ENCODE measurements around the gene SLC46A1. TPM values are rescaled to one million over a fixed set of nuclear protein-coding genes. Genes with fewer than 3 reads are reported as not detected.

SLC46A1 gene
- total RNA-seq, 1 donor from 2014 or later = 5.3 TPM

DNA sequence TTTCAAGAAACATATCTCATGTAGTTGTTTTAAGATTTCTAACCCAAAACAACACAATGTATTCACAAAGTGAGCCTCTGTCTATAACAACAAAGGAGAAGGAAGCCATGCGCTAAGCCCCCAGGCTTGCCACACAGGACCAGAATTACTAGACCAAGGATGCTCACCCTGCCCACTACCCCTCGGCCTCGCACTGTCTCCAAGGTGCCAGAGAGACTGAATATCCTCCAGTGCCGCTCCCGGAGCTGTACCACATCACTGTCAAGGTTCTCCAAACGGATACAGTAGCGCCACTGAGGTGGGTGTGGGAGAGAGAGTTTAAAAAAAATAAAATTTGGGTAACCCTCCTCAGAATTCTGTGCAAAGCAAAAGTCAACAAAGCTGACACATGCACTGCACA, 55.7 kb downstream of the SLC46A1 start:
- Mint-ChIP-seq H3K36me3 (ENCODE audit: low read depth, unreplicated experiment) (peaks cover 55% of the 10 kb centered on the region), H3K4me3 (ENCODE audit: unreplicated experiment) (no peak overlapping the region), H3K9me3 (ENCODE audit: unreplicated experiment) (no peaks in the 10 kb centered on the region), H3K27ac (ENCODE audit: unreplicated experiment) (no peak overlapping the region), H3K4me1 (ENCODE audit: unreplicated experiment) (no peaks in the 10 kb centered on the region), H3K27me3 (ENCODE audit: unreplicated experiment) (peaks cover 4% of the 10 kb centered on the region)
- TF ChIP-seq, protein P1, sequence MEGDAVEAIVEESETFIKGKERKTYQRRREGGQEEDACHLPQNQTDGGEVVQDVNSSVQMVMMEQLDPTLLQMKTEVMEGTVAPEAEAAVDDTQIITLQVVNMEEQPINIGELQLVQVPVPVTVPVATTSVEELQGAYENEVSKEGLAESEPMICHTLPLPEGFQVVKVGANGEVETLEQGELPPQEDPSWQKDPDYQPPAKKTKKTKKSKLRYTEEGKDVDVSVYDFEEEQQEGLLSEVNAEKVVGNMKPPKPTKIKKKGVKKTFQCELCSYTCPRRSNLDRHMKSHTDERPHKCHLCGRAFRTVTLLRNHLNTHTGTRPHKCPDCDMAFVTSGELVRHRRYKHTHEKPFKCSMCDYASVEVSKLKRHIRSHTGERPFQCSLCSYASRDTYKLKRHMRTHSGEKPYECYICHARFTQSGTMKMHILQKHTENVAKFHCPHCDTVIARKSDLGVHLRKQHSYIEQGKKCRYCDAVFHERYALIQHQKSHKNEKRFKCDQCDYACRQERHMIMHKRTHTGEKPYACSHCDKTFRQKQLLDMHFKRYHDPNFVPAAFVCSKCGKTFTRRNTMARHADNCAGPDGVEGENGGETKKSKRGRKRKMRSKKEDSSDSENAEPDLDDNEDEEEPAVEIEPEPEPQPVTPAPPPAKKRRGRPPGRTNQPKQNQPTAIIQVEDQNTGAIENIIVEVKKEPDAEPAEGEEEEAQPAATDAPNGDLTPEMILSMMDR (IDR thresholded peaks at IDR 0.05; ENCODE audit: unreplicated experiment) = no peak
- no peak for DNase-seq (ENCODE audit: low spot score)

DNA sequence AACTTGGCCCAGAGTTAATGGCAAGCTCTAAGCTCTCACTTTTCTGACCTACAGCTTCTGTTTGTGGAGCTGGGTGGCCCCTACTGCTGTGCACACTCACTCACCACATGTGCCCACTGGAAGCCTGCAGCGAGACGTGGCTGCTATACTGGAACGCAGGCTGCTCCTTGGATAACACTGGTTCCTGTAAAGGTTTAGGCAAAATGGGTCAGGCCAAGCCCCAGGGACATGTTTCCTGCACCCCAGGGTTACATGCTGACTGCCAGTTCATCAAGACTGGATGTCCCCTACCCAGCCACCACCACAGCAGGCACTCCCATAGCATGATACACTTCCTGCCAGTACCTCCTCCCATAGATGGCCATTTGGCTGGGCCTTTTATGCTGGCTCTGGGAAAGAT, 57.0 kb downstream of the SLC46A1 start:
- peaks cover 4% of the 10 kb centered on the region for H3K27me3 Mint-ChIP-seq (ENCODE audit: unreplicated experiment)
- DNase-seq (ENCODE audit: low spot score) = no peak
- no peak overlapping the region for H3K4me3 Mint-ChIP-seq (ENCODE audit: unreplicated experiment)
- peaks cover 50% of the 10 kb centered on the region for H3K36me3 Mint-ChIP-seq (ENCODE audit: low read depth, unreplicated experiment)
- H3K4me1 Mint-ChIP-seq (ENCODE audit: unreplicated experiment) = no peaks in the 10 kb centered on the region
- TF ChIP-seq, protein P1 (IDR thresholded peaks at IDR 0.05; ENCODE audit: unreplicated experiment) = no peak
- peak overlapping the region; percentile 52 for H3K27ac Mint-ChIP-seq (ENCODE audit: unreplicated experiment)
- H3K9me3 Mint-ChIP-seq (ENCODE audit: unreplicated experiment) = no peaks in the 10 kb centered on the region

DNA sequence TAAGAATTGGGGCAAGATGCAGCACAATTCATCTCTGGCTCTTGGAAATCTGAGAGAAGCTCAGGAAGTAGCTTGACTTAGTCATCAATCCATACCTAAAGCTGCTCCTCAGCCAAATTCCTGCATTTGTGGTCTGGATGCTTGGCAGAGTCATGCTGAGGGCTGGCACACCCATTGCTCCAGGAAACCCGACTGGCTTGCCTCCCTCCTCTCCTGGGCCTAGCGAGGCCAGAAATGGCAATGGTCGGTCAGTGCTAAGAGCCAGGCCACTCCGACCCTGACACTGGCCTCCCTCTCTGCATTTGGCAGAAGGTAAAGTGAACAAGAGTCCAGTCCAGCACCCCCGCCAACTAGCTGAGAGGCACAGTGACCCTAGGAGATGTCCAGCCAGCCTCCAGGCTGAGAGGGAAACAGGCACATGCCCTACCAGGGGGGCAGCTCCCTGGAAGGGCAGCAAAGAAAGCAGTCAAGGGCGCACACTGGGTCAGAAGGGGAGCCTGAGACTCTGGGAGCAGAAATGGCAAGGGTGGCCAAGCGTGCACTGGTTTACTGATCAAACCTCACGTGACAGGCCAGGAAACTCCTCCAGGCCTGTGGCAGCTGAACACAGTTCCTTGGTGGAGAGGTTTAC, 58.6 kb downstream of the SLC46A1 start:
- Mint-ChIP-seq H3K36me3 (ENCODE audit: low read depth, unreplicated experiment) (peaks cover 51% of the 10 kb centered on the region), H3K9me3 (ENCODE audit: unreplicated experiment) (no peaks in the 10 kb centered on the region), H3K4me3 (ENCODE audit: unreplicated experiment) (no peak overlapping the region), H3K27me3 (ENCODE audit: unreplicated experiment) (peaks cover 3% of the 10 kb centered on the region), H3K4me1 (ENCODE audit: unreplicated experiment) (no peaks in the 10 kb centered on the region), H3K27ac (ENCODE audit: unreplicated experiment) (no peak overlapping the region)
- TF ChIP-seq, protein P1 (IDR thresholded peaks at IDR 0.05; ENCODE audit: unreplicated experiment) = no peak
- no peak for DNase-seq (ENCODE audit: low spot score)

DNA sequence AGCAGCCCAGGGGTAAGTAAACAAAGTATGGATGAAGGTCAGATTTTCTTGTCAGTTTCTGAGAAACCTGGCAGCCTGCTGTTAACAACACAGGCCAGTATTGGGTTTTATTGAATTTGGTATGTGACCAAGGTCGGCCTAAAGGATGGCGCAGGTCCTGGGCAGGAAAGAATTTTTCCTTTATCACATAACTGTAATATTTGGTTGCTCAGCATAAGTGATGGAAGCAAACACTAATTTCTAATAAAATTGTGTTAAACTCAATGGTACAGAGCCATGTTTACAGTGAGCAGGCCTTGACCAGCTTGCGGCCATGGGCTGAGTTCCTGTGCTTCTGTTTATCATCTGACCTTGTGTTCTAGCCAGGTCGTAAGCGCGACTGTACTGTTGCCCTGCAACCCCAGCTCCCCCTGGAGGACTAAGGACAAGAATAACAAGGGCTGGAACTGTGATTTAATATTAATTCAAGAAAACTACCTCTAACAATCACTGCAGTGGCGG, 59.2 kb downstream of the SLC46A1 start:
- Mint-ChIP-seq H3K36me3 (ENCODE audit: low read depth, unreplicated experiment) (peaks cover 53% of the 10 kb centered on the region), H3K4me1 (ENCODE audit: unreplicated experiment) (no peaks in the 10 kb centered on the region), H3K27me3 (ENCODE audit: unreplicated experiment) (peaks cover 3% of the 10 kb centered on the region), H3K9me3 (ENCODE audit: unreplicated experiment) (no peaks in the 10 kb centered on the region), H3K4me3 (ENCODE audit: unreplicated experiment) (no peak overlapping the region), H3K27ac (ENCODE audit: unreplicated experiment) (no peak overlapping the region)
- TF ChIP-seq, protein P1 (IDR thresholded peaks at IDR 0.05; ENCODE audit: unreplicated experiment) = peak; percentile 17
- DNase-seq (ENCODE audit: low spot score) = peak; percentile 23

DNA sequence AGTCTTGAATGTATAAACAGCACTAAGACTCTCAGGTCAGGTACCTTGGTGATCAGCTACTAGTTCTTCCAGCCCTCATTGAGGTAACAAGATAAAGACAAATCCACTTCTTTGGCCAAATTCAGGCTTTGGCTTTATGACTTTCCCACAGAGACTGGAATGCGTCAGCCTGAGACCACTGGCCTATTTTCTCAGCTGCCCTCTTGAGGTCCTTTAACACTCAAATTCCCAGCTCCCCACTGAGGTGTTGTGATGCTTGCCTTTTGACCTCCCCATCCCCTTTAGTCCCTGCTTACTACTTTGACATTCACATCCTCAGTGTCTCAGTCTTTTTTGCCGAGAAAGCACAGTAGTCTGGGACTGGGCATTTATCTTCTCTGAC, 59.8 kb downstream of the SLC46A1 start:
- TF ChIP-seq, protein P1 (IDR thresholded peaks at IDR 0.05; ENCODE audit: unreplicated experiment) = no peak
- H3K4me1 Mint-ChIP-seq (ENCODE audit: unreplicated experiment) = no peaks in the 10 kb centered on the region
- no peak overlapping the region for H3K27ac Mint-ChIP-seq (ENCODE audit: unreplicated experiment)
- H3K36me3 Mint-ChIP-seq (ENCODE audit: low read depth, unreplicated experiment) = peaks cover 47% of the 10 kb centered on the region
- DNase-seq (ENCODE audit: low spot score) = no peak
- no peaks in the 10 kb centered on the region for H3K9me3 Mint-ChIP-seq (ENCODE audit: unreplicated experiment)
- no peak overlapping the region for H3K4me3 Mint-ChIP-seq (ENCODE audit: unreplicated experiment)
- peaks cover 3% of the 10 kb centered on the region for H3K27me3 Mint-ChIP-seq (ENCODE audit: unreplicated experiment)
